CD14-positive monocyte (primary cell): Measurements from ENCODE around the gene GRK6. TPM values are rescaled to one million over a fixed set of nuclear protein-coding genes. Genes with fewer than 3 reads are reported as not detected.

ENCODE experiments used
- DNase-seq, 3 donors: peaks; one replicate each; pipeline ENCODE4 v3.0.0-alpha.2; 2011 to 2022
- H2AFZ ChIP-seq: 2 replicates; pipeline ENCODE4 v1.6.0; 2012; ENCODE audit warnings: mild to moderate bottlenecking, low read depth, low read length, inconsistent platforms; ENCODE audit not compliant: insufficient read depth, poor library complexity, severe bottlenecking
- H3K27ac ChIP-seq, 2 donors: 1 replicate in 1 of 2; 2 replicates in 1 of 2; pipeline ENCODE4 v1.5.1; 2012 to 2013; ENCODE audit warnings: low read length in 2 of 2, control low read depth in 1 of 2, inconsistent platforms in 1 of 2, low read depth in 1 of 2, mild to moderate bottlenecking in 1 of 2
- H3K27me3 ChIP-seq, 2 donors: one replicate each; pipeline versions ENCODE4 v1.6.0 to v1.6.1; 2011 to 2013; ENCODE audit warnings: low read length in 2 of 2; ENCODE audit not compliant: control insufficient read depth in 2 of 2, insufficient read depth in 2 of 2
- H3K36me3 ChIP-seq, 2 donors: replicated peaks in 1 of 2; 1 replicate in 1 of 2; 2 replicates in 1 of 2; pipeline versions ENCODE4 v1.5.1 to v1.6.1; 2012 to 2013; ENCODE audit warnings: low read length in 2 of 2, control low read depth in 1 of 2, inconsistent platforms in 1 of 2, mild to moderate bottlenecking in 1 of 2; ENCODE audit not compliant: insufficient read depth in 2 of 2, control insufficient read depth in 1 of 2
- H3K4me1 ChIP-seq, 2 donors: 1 replicate in 1 of 2; 2 replicates in 1 of 2; pipeline versions ENCODE4 v1.5.1 to v1.6.1; 2012 to 2013; ENCODE audit warnings: low read length in 2 of 2, control low read depth in 1 of 2, inconsistent platforms in 1 of 2, mild to moderate bottlenecking in 1 of 2, moderate library complexity in 1 of 2; ENCODE audit not compliant: insufficient read depth in 2 of 2, control insufficient read depth in 1 of 2
- H3K4me2 ChIP-seq: replicated peaks from 2 replicates; pipeline ENCODE3; 2012; ENCODE audit warnings: low read length, moderate library complexity, mild to moderate bottlenecking; ENCODE audit not compliant: poor library complexity, severe bottlenecking; ENCODE audit errors: extremely low read depth
- H3K4me3 ChIP-seq, 3 experiments: fragments of 200-600 bp in 1 of 3; sonication (generic) in 1 of 3; replicated peaks in 1 of 3; 1 replicate in 2 of 3; 2 replicates in 1 of 3; pipeline ENCODE4 v1.5.1; 2011 to 2013; ENCODE audit warnings: low read length in 3 of 3, mild to moderate bottlenecking in 3 of 3, control low read depth in 2 of 3, low read depth in 2 of 3, inconsistent platforms in 1 of 3, moderate library complexity in 1 of 3
- H3K79me2 ChIP-seq: 2 replicates; pipeline ENCODE4 v1.6.0; 2012; ENCODE audit warnings: mild to moderate bottlenecking, control low read depth, inconsistent platforms, low read length, moderate library complexity; ENCODE audit not compliant: insufficient read depth
- H3K9ac ChIP-seq: 2 replicates; pipeline ENCODE4 v1.6.0; 2017; ENCODE audit warnings: low read length, mild to moderate bottlenecking; ENCODE audit not compliant: insufficient read depth, poor library complexity, severe bottlenecking
- H3K9me3 ChIP-seq, 2 donors: replicated peaks in 1 of 2; 1 replicate in 1 of 2; 2 replicates in 1 of 2; pipeline versions ENCODE4 v1.5.1 to v1.6.1; 2012 to 2013; ENCODE audit warnings: low read length in 2 of 2, control low read depth in 1 of 2; ENCODE audit not compliant: control insufficient read depth in 1 of 2, insufficient read depth in 1 of 2
- H4K20me1 ChIP-seq: 2 replicates; pipeline ENCODE4 v1.6.0; 2012; ENCODE audit warnings: mild to moderate bottlenecking, low read length, control low read depth, moderate library complexity; ENCODE audit not compliant: insufficient read depth
- H3K27ac Mint-ChIP-seq, 7 donors: one replicate each; pipeline ENCODE4 v1.8.0; 2020; ENCODE audit warnings: mild to moderate bottlenecking in 7 of 7, mixed read lengths in 7 of 7, moderate library complexity in 6 of 7, inconsistent platforms in 2 of 7
- H3K27me3 Mint-ChIP-seq, 3 donors: one replicate each; pipeline ENCODE4 v1.8.0; 2021 to 2022; ENCODE audit warnings: low read depth in 3 of 3, mild to moderate bottlenecking in 3 of 3, mixed read lengths in 3 of 3, moderate library complexity in 3 of 3, inconsistent platforms in 1 of 3
- H3K36me3 Mint-ChIP-seq, 2 donors: one replicate each; pipeline ENCODE4 v1.8.0; 2020; ENCODE audit warnings: mixed read lengths in 2 of 2, inconsistent platforms in 1 of 2, mild to moderate bottlenecking in 1 of 2
- H3K4me1 Mint-ChIP-seq: one replicate; pipeline ENCODE4 v1.8.0; 2020; ENCODE audit warnings: mild to moderate bottlenecking, mixed read lengths
- H3K4me3 Mint-ChIP-seq, 2 donors: one replicate each; pipeline ENCODE4 v1.8.0; 2020; ENCODE audit warnings: mild to moderate bottlenecking in 2 of 2, mixed read lengths in 2 of 2, moderate library complexity in 1 of 2
- H3K9me3 Mint-ChIP-seq, 7 donors: one replicate each; pipeline ENCODE4 v1.8.0; 2020 to 2022; ENCODE audit warnings: mixed read lengths in 7 of 7, mild to moderate bottlenecking in 6 of 7, moderate library complexity in 6 of 7, inconsistent platforms in 2 of 7
- WGBS: methylation state at CpG from one replicate; pipeline ENCODE4 v1.1.5; 2013; ENCODE audit warnings: missing lambda C conversion rate; ENCODE audit not compliant: insufficient coverage; 5-methylcytosine and 5-hydroxymethylcytosine counted together
- intact Hi-C, 2 donors: fragments of 100-400 bp; cut with micrococcal nuclease; formaldehyde crosslinking; loops; one replicate each; pipeline versions ENCODE4 v1.15.0 to v1.15.1; 2023
- polyA plus RNA-seq, 3 donors: library from polyadenylated mRNA; depleted of rRNA in 1 of 3; unstranded in 2 of 3; stranded (reverse) in 1 of 3; fragments of 300-500 nt in 2 of 3; fragments of >200 nt in 1 of 3; fragmentation: Illumina TruSeq in 2 of 3; gene quantifications; 1 replicate in 2 of 3; 2 replicates in 1 of 3; pipeline ENCODE4 v1.2.3, GENCODE V29; 2012 to 2021
- TF ChIP-seq, protein P1 (sequence below): fragments of 200-600 bp; IDR thresholded peaks from one replicate; pipeline ENCODE4 v1.8.0; 2022; ENCODE audit warnings: antibody characterized with exemption, mild to moderate bottlenecking

GRK6 gene
- polyA plus RNA-seq, 3 donors: 41.6 to 101 (median 63.4) TPM

DNA sequence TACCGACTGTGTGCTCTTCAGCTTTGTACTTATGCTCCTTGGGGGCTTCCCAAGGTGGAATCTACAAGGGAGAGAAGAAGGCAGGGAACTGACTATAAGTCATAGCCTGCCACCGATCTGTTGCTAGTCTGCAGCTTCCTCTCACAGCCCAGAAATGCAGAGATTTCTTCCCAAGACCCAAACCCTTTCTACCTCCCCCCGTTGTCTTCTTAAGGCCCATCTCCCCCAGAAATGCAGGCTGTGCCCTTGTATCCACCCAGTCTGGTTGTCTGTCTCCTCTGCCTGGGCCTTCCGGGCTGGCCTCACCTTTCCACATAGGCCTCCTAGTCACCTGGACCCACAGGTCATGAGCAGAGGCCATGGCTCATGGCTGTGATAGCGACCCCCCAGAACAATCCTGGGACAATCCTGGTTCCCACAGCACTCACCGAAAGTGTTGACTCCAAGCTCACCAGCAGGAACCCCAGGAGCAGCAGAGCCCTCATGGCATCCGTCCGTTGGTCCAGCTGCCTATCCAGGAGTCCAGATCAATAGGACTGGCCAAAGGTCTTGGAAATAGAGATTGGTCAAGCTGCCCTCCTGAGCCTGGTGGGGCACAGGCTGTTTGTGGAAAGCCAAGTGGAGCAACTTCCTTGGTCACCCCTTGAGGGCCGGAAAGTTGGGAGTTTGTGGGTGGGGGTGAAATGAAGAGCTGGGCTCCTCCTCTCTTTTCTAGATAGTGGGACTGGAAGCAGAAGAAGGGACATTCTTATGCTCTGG is 17.3 kb upstream of the GRK6 start, which contains the start of gene F12:
Gene F12 (minus strand): TSS at position 522 of the 759 bp plus-strand sequence. CDS start 37 bp downstream, at position 485.
- H3K79me2 ChIP-seq: no peaks in the 10 kb centered on the region
- Mint-ChIP-seq H3K4me3 (peak within 1 kb of the TSS in 1 of 2 donors; percentile 6), H3K36me3 (peaks cover 0 to 4% of the 10 kb centered on the region in 2 donors), H3K27me3 (peaks cover 6 to 11% (median 10%) of the 10 kb centered on the region in 3 donors), H3K9me3 (peaks cover 0 to 3% (median 0%) of the 10 kb centered on the region in 7 donors), H3K4me1 (peaks cover 42% of the 10 kb centered on the region), H3K27ac (peak within 1 kb of the TSS in 4 of 7 donors; percentile 20 to 47 (median 28))
- no peaks in the 10 kb centered on the region for H3K27me3 ChIP-seq
- no peaks in the 10 kb centered on the region for H3K9me3 ChIP-seq
- H3K27ac ChIP-seq: no peak within 1 kb of the TSS
- no peak within 1 kb of the TSS for H3K4me3 ChIP-seq
- no peak within 1 kb of the TSS for H2AFZ ChIP-seq
- peaks cover 35 to 46% of the 10 kb centered on the region in 2 donors for H3K4me1 ChIP-seq
- H3K36me3 ChIP-seq: no peaks in the 10 kb centered on the region
- TF ChIP-seq, protein P1, sequence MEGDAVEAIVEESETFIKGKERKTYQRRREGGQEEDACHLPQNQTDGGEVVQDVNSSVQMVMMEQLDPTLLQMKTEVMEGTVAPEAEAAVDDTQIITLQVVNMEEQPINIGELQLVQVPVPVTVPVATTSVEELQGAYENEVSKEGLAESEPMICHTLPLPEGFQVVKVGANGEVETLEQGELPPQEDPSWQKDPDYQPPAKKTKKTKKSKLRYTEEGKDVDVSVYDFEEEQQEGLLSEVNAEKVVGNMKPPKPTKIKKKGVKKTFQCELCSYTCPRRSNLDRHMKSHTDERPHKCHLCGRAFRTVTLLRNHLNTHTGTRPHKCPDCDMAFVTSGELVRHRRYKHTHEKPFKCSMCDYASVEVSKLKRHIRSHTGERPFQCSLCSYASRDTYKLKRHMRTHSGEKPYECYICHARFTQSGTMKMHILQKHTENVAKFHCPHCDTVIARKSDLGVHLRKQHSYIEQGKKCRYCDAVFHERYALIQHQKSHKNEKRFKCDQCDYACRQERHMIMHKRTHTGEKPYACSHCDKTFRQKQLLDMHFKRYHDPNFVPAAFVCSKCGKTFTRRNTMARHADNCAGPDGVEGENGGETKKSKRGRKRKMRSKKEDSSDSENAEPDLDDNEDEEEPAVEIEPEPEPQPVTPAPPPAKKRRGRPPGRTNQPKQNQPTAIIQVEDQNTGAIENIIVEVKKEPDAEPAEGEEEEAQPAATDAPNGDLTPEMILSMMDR: no peak
- DNase-seq: no peak
- H3K4me2 ChIP-seq: no peak within 1 kb of the TSS
- intact Hi-C loops: no loop called here
- 89% methylated on average over 7 of the region's 9 CpGs for WGBS
- H3K9ac ChIP-seq: no peak within 1 kb of the TSS
- H4K20me1 ChIP-seq: no peaks in the 10 kb centered on the region

GRCh38 chr5:177410575-177410974 is 15.9 kb upstream of the GRK6 start:
- peaks cover 0 to 3% (median 0%) of the 10 kb centered on the region in 7 donors for H3K9me3 Mint-ChIP-seq
- no peak overlapping the region for H3K4me3 Mint-ChIP-seq
- 0% methylated on average over 1 of the region's 3 CpGs for WGBS
- no peak for DNase-seq
- no peaks in the 10 kb centered on the region for H3K36me3 ChIP-seq
- intact Hi-C loops: no loop called here
- H3K36me3 Mint-ChIP-seq: peaks cover 0 to 4% of the 10 kb centered on the region in 2 donors
- peak overlapping the region in 2 of 7 donors; percentile 10 to 20 for H3K27ac Mint-ChIP-seq
- no peaks in the 10 kb centered on the region for H3K79me2 ChIP-seq
- H3K27ac ChIP-seq: no peak overlapping the region
- H3K9me3 ChIP-seq: no peaks in the 10 kb centered on the region
- H3K27me3 ChIP-seq: no peaks in the 10 kb centered on the region
- H3K4me1 ChIP-seq: peaks cover 29 to 41% of the 10 kb centered on the region in 2 donors
- H2AFZ ChIP-seq: no peak overlapping the region
- no peak overlapping the region for H3K4me3 ChIP-seq
- no peaks in the 10 kb centered on the region for H4K20me1 ChIP-seq
- TF ChIP-seq, protein P1: no peak
- no peak overlapping the region for H3K4me2 ChIP-seq
- peaks cover 37% of the 10 kb centered on the region for H3K4me1 Mint-ChIP-seq
- H3K27me3 Mint-ChIP-seq: peaks cover 1 to 10% (median 8%) of the 10 kb centered on the region in 3 donors
- no peak overlapping the region for H3K9ac ChIP-seq
